CD4-positive, alpha-beta T cell (primary cell): ENCODE data around the gene GJB5. TPM values are rescaled to one million over a fixed set of nuclear protein-coding genes. Genes with fewer than 3 reads are reported as not detected.

Source experiments
- ATAC-seq: fragments of 200-7000 bp; cut with Tn5 transposase; one replicate; pipeline ENCODE4 v1.10.0; 2022; ENCODE audit warnings: mild to moderate bottlenecking; ENCODE audit not compliant: poor library complexity
- CTCF ChIA-PET: fragments of 350-600 bp; sonication (Branson Sonifier 250); formaldehyde crosslinking; loops from one replicate; lab custom pipeline; 2021; ENCODE audit warnings: antibody characterized with exemption, inconsistent platforms; lab: Charles Lee
- POLR2A ChIA-PET: fragments of 350-600 bp; sonication (Branson Sonifier 250); formaldehyde crosslinking; loops from one replicate; lab custom pipeline; 2021; ENCODE audit warnings: antibody characterized with exemption, inconsistent platforms; lab: Charles Lee
- DNase-seq, 14 experiments: peaks; one replicate each; pipeline ENCODE4 v3.0.0-alpha.2; 2013 to 2020; ENCODE audit warnings: mixed read lengths in 2 of 14
- H3K27ac ChIP-seq, 2 donors: one replicate each; pipeline versions ENCODE4 v1.5.1 to v1.7.0; 2013; ENCODE audit warnings: low read length in 2 of 2, low read depth in 1 of 2, mild to moderate bottlenecking in 1 of 2
- H3K27me3 ChIP-seq, 2 experiments: 1 replicate in 1 of 2; 2 replicates in 1 of 2; pipeline versions ENCODE4 v1.6.1 to v1.7.0; 2013; ENCODE audit warnings: low read length in 2 of 2, control low read depth in 1 of 2, mild to moderate bottlenecking in 1 of 2, moderate library complexity in 1 of 2; ENCODE audit not compliant: insufficient read depth in 2 of 2, control insufficient read depth in 1 of 2
- H3K36me3 ChIP-seq: one replicate; pipeline ENCODE4 v1.6.1; 2013; ENCODE audit warnings: low read length, control low read depth; ENCODE audit not compliant: insufficient read depth
- H3K4me1 ChIP-seq: one replicate; pipeline ENCODE4 v1.6.1; 2013; ENCODE audit warnings: low read length, control low read depth; ENCODE audit not compliant: insufficient read depth
- H3K4me3 ChIP-seq: one replicate; pipeline ENCODE4 v1.5.1; 2013; ENCODE audit warnings: mild to moderate bottlenecking, low read length, moderate library complexity
- H3K9me3 ChIP-seq, 2 experiments: 1 replicate in 1 of 2; 2 replicates in 1 of 2; pipeline versions ENCODE4 v1.6.1 to v1.7.0; 2013; ENCODE audit warnings: low read length in 2 of 2, mild to moderate bottlenecking in 2 of 2, control low read depth in 1 of 2, moderate library complexity in 1 of 2; ENCODE audit not compliant: control insufficient read depth in 1 of 2, insufficient read depth in 1 of 2
- H3K27ac Mint-ChIP-seq: one replicate; pipeline ENCODE4 v1.8.0; 2020; ENCODE audit warnings: mixed read lengths
- H3K27me3 Mint-ChIP-seq: one replicate; pipeline ENCODE4 v1.8.0; 2021; ENCODE audit warnings: mixed read lengths
- H3K36me3 Mint-ChIP-seq: one replicate; pipeline ENCODE4 v1.8.0; 2021; ENCODE audit warnings: low read depth, mixed read lengths
- H3K4me1 Mint-ChIP-seq: one replicate; pipeline ENCODE4 v1.8.0; 2021; ENCODE audit warnings: low read depth, mixed read lengths
- H3K4me3 Mint-ChIP-seq: one replicate; pipeline ENCODE4 v1.8.0; 2020; ENCODE audit warnings: mild to moderate bottlenecking, mixed read lengths
- H3K9me3 Mint-ChIP-seq: one replicate; pipeline ENCODE4 v1.8.0; 2020; ENCODE audit warnings: mixed read lengths
- intact Hi-C, 2 experiments: fragments of 100-400 bp; cut with DNase I in 1 of 2; cut with micrococcal nuclease in 1 of 2; formaldehyde crosslinking; loops; one replicate each; pipeline versions ENCODE4 v1.15.1 to v1.9.0; 2023 to 2025; cut with DNase I, micrococcal nuclease
- total RNA-seq, 174 experiments: library from RNA in 2 of 174; stranded (reverse) in 2 of 174; gene quantifications; one replicate each; pipeline ENCODE4 v1.2.3 and lab custom pipeline; 2021 to 2026
- TF ChIP-seq, protein P1 (sequence below): fragments of 200-600 bp; IDR thresholded peaks from one replicate; pipeline ENCODE4 v1.8.0; 2022; ENCODE audit warnings: antibody characterized with exemption, mild to moderate bottlenecking

The GJB5 gene
- total RNA-seq, 2 experiments from 2014 or later = not detected

DNA sequence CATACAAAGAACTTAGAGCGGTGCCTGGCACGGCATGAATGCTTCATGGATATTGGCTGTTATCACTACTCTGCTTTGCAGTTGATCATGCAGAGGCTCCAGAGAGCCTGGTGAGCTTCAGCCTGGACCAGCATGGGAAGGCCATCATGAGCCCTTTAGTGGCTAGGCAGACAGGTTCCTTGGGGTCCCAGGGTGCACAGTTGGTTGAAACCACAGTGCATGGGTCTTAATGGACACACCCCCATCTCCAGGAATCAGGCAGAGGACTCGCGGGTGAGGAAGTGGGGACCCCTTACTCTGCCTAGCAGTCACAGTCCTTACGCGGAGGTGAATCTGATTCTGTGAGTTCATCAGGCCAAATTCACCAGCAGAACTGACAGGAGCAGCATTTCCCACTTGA lies 1.1 kb downstream of the GJB5 start:
- H3K9me3 Mint-ChIP-seq = no peaks in the 10 kb centered on the region
- no peak overlapping the region for H3K27ac Mint-ChIP-seq
- ChIA-PET CTCF (no interaction called here), POLR2A (no interaction called here)
- intact Hi-C loops = no loop called here
- peaks cover 0 to 2% of the 10 kb centered on the region in 2 experiments for H3K27me3 ChIP-seq
- peaks cover 0 to 5% of the 10 kb centered on the region in 2 experiments for H3K9me3 ChIP-seq
- H3K27me3 Mint-ChIP-seq = peaks cover 12% of the 10 kb centered on the region
- no peaks in the 10 kb centered on the region for H3K36me3 Mint-ChIP-seq
- no peak for ATAC-seq
- H3K4me3 Mint-ChIP-seq = no peak overlapping the region
- TF ChIP-seq, protein P1, sequence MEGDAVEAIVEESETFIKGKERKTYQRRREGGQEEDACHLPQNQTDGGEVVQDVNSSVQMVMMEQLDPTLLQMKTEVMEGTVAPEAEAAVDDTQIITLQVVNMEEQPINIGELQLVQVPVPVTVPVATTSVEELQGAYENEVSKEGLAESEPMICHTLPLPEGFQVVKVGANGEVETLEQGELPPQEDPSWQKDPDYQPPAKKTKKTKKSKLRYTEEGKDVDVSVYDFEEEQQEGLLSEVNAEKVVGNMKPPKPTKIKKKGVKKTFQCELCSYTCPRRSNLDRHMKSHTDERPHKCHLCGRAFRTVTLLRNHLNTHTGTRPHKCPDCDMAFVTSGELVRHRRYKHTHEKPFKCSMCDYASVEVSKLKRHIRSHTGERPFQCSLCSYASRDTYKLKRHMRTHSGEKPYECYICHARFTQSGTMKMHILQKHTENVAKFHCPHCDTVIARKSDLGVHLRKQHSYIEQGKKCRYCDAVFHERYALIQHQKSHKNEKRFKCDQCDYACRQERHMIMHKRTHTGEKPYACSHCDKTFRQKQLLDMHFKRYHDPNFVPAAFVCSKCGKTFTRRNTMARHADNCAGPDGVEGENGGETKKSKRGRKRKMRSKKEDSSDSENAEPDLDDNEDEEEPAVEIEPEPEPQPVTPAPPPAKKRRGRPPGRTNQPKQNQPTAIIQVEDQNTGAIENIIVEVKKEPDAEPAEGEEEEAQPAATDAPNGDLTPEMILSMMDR = no peak
- no peaks in the 10 kb centered on the region for H3K4me1 Mint-ChIP-seq
- no peaks in the 10 kb centered on the region for H3K4me1 ChIP-seq
- H3K4me3 ChIP-seq = no peak overlapping the region
- no peak overlapping the region for H3K27ac ChIP-seq
- no peak for DNase-seq
- H3K36me3 ChIP-seq = no peaks in the 10 kb centered on the region

DNA sequence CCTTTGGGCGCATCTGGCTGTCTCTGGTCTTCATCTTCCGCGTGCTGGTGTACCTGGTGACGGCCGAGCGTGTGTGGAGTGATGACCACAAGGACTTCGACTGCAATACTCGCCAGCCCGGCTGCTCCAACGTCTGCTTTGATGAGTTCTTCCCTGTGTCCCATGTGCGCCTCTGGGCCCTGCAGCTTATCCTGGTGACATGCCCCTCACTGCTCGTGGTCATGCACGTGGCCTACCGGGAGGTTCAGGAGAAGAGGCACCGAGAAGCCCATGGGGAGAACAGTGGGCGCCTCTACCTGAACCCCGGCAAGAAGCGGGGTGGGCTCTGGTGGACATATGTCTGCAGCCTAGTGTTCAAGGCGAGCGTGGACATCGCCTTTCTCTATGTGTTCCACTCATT lies 2.5 kb downstream of the GJB5 start:
- DNase-seq = no peak
- H3K4me1 ChIP-seq = no peaks in the 10 kb centered on the region
- TF ChIP-seq, protein P1 = no peak
- no peaks in the 10 kb centered on the region for H3K36me3 Mint-ChIP-seq
- peaks cover 17% of the 10 kb centered on the region for H3K27me3 Mint-ChIP-seq
- no peak overlapping the region for H3K27ac Mint-ChIP-seq
- H3K27me3 ChIP-seq = peaks cover 0 to 6% of the 10 kb centered on the region in 2 experiments
- no peak for ATAC-seq
- no peaks in the 10 kb centered on the region for H3K9me3 Mint-ChIP-seq
- H3K36me3 ChIP-seq = no peaks in the 10 kb centered on the region
- H3K4me1 Mint-ChIP-seq = no peaks in the 10 kb centered on the region
- no peak overlapping the region for H3K4me3 Mint-ChIP-seq
- CTCF ChIA-PET = no interaction called here
- H3K27ac ChIP-seq = no peak overlapping the region
- POLR2A ChIA-PET = no interaction called here
- no peak overlapping the region for H3K4me3 ChIP-seq
- intact Hi-C loops = no loop called here
- H3K9me3 ChIP-seq = peaks cover 0 to 11% of the 10 kb centered on the region in 2 experiments

DNA sequence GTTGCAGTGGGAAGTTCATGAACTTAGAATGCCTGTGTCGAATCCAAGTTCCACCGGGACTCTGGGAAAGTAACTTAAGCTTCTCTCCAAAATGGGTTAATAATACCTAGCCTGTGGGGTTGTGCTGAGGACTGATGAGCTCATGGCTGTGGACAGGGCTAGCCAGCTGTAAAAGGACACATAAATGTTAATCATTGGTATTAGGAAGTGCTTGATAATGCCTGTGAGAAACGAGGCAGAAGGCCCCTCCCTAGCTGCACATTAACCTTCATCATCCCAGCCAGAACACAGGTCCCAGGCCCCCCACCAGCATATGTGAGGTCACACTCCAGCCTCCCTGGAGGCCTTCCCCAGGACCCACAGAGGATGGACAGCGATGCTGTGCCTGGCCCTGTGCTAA lies 3.9 kb downstream of the GJB5 start:
- intact Hi-C loops = no loop called here
- H3K27me3 ChIP-seq = peaks cover 0 to 6% of the 10 kb centered on the region in 2 experiments
- CTCF ChIA-PET = no interaction called here
- H3K27ac ChIP-seq = no peak overlapping the region
- Mint-ChIP-seq H3K36me3 (no peaks in the 10 kb centered on the region), H3K4me3 (no peak overlapping the region), H3K4me1 (no peaks in the 10 kb centered on the region), H3K27me3 (peaks cover 25% of the 10 kb centered on the region), H3K9me3 (no peaks in the 10 kb centered on the region), H3K27ac (no peak overlapping the region)
- TF ChIP-seq, protein P1 = no peak
- no peak for ATAC-seq
- H3K4me1 ChIP-seq = no peaks in the 10 kb centered on the region
- DNase-seq = no peak
- H3K36me3 ChIP-seq = no peaks in the 10 kb centered on the region
- H3K4me3 ChIP-seq = no peak overlapping the region
- peaks cover 0 to 11% of the 10 kb centered on the region in 2 experiments for H3K9me3 ChIP-seq
- POLR2A ChIA-PET = interaction anchor here (0.6 kb wide), 1 partner anchor 94 kb away, joined by 3 read pairs; no protein-coding TSS in a partner anchor
